ENCODE data around the gene MXRA7. TPM values are rescaled to one million over a fixed set of nuclear protein-coding genes. Genes with fewer than 3 reads are reported as not detected.

The MXRA7 gene
- total and polyA plus RNA-seq, 2 donors (not counting 1 experiment from before 2014, with no cell fraction given): 5.5 to 16.1 TPM

- ChIA-PET CTCF (no interaction called here), POLR2A (interaction anchor here (0.7 kb wide), 1 partner anchor 33 kb away, joined by 4 read pairs; no protein-coding TSS in a partner anchor)
- 100% methylated on average over 3 of the region's 3 CpGs for WGBS (ENCODE audit: insufficient coverage)
- TF ChIP-seq EZH2 (IDR thresholded peaks at IDR 0.05; ENCODE audit: borderline replicate concordance, insufficient read depth, low read depth, low read length, poor library complexity, severe bottlenecking): no peak
- Histone ChIP-seq H3K4me1 (ENCODE audit: control insufficient read depth in 2 of 2, insufficient read depth in 2 of 2, low read length in 2 of 2) (peaks cover 11 to 14% of the 10 kb centered on the region in 2 donors), H3K27ac (ENCODE audit: low read length in 2 of 2) (no peak overlapping the region), H3K36me3 (replicated peaks in 1 of 2; ENCODE audit: control extremely low read depth in 1 of 2, control insufficient read depth in 1 of 2, extremely low read depth in 1 of 2, insufficient read depth in 2 of 2, low read length in 1 of 2) (no peaks in the 10 kb centered on the region), H3K9ac (ENCODE audit: low read length) (no peak overlapping the region), H3K4me3 (ENCODE audit: control extremely low read depth in 1 of 5, extremely low read depth in 1 of 5, insufficient read depth in 1 of 5, low read depth in 2 of 5, low read length in 4 of 5) (no peak overlapping the region), H3K27me3 (replicated peaks in 1 of 4; ENCODE audit: control extremely low read depth in 1 of 4, control insufficient read depth in 3 of 4, insufficient read depth in 4 of 4, low read length in 3 of 4) (no peaks in the 10 kb centered on the region), H4K20me1 (ENCODE audit: control insufficient read depth, insufficient read depth, low read length, poor library complexity, severe bottlenecking) (no peaks in the 10 kb centered on the region), H2AFZ (ENCODE audit: insufficient read depth, low read depth, low read length, poor library complexity, severe bottlenecking) (no peak overlapping the region), H3K4me2 (replicated peaks; ENCODE audit: low read depth, low read length, poor library complexity, severe bottlenecking) (no peak overlapping the region), H3K79me2 (ENCODE audit: control insufficient read depth, insufficient read depth, low read length) (peaks cover 13% of the 10 kb centered on the region), H3K9me3 (ENCODE audit: control extremely low read depth in 1 of 3, control insufficient read depth in 2 of 3, insufficient read depth in 1 of 3, low read length in 2 of 3) (no peaks in the 10 kb centered on the region)
- ATAC-seq (ENCODE audit: low read depth) (no peak), DNase-seq (no peak)
- H3K27me3 Mint-ChIP-seq: no peaks in the 10 kb centered on the region
- H3K27ac Mint-ChIP-seq: no peak overlapping the region
- peaks cover 12% of the 10 kb centered on the region for H3K4me1 Mint-ChIP-seq
- H3K4me3 Mint-ChIP-seq: no peak overlapping the region
- H3K9me3 Mint-ChIP-seq (ENCODE audit: insufficient read depth): no peaks in the 10 kb centered on the region
- intact Hi-C loops (cut with micrococcal nuclease): no loop called here
Observed at GRCh38 chr17:76706817-76707216, 3.9 kb downstream of the MXRA7 start.

GRCh38 chr17:76704805-76705204 lies 6.0 kb downstream of the MXRA7 start:
- TF ChIP-seq EZH2 (IDR thresholded peaks at IDR 0.05; ENCODE audit: borderline replicate concordance, insufficient read depth, low read depth, low read length, poor library complexity, severe bottlenecking): no peak
- no peak for TF ChIP-seq CTCF (IDR thresholded peaks at IDR 0.05)
- no peak for ATAC-seq (ENCODE audit: low read depth)
- Histone ChIP-seq H3K4me1 (ENCODE audit: control insufficient read depth in 2 of 2, insufficient read depth in 2 of 2, low read length in 2 of 2) (peaks cover 3 to 4% of the 10 kb centered on the region in 2 donors), H2AFZ (ENCODE audit: insufficient read depth, low read depth, low read length, poor library complexity, severe bottlenecking) (no peak overlapping the region), H3K4me3 (ENCODE audit: control extremely low read depth in 1 of 5, extremely low read depth in 1 of 5, insufficient read depth in 1 of 5, low read depth in 2 of 5, low read length in 4 of 5) (no peak overlapping the region), H3K36me3 (replicated peaks in 1 of 2; ENCODE audit: control extremely low read depth in 1 of 2, control insufficient read depth in 1 of 2, extremely low read depth in 1 of 2, insufficient read depth in 2 of 2, low read length in 1 of 2) (no peaks in the 10 kb centered on the region), H3K27me3 (replicated peaks in 1 of 4; ENCODE audit: control extremely low read depth in 1 of 4, control insufficient read depth in 3 of 4, insufficient read depth in 4 of 4, low read length in 3 of 4) (no peaks in the 10 kb centered on the region), H3K27ac (ENCODE audit: low read length in 2 of 2) (no peak overlapping the region), H3K9me3 (ENCODE audit: control extremely low read depth in 1 of 3, control insufficient read depth in 2 of 3, insufficient read depth in 1 of 3, low read length in 2 of 3) (no peaks in the 10 kb centered on the region), H3K4me2 (replicated peaks; ENCODE audit: low read depth, low read length, poor library complexity, severe bottlenecking) (no peak overlapping the region), H3K79me2 (ENCODE audit: control insufficient read depth, insufficient read depth, low read length) (peaks cover 19% of the 10 kb centered on the region), H4K20me1 (ENCODE audit: control insufficient read depth, insufficient read depth, low read length, poor library complexity, severe bottlenecking) (no peaks in the 10 kb centered on the region), H3K9ac (ENCODE audit: low read length) (no peak overlapping the region)
- DNase-seq: no peak
- Mint-ChIP-seq H3K27me3 (no peaks in the 10 kb centered on the region), H3K27ac (no peak overlapping the region), H3K9me3 (ENCODE audit: insufficient read depth) (no peaks in the 10 kb centered on the region), H3K4me3 (no peak overlapping the region), H3K4me1 (peaks cover 5% of the 10 kb centered on the region)
- intact Hi-C loops (cut with micrococcal nuclease): no loop called here
- POLR2A ChIA-PET: no interaction called here
- CTCF ChIA-PET: interaction anchor here (5.5 kb wide), 1 partner anchor 10 kb away, joined by 25 read pairs; no protein-coding TSS in a partner anchor
- WGBS (ENCODE audit: insufficient coverage): 73% methylated on average over 2 of the region's 4 CpGs

Data from B cell (primary cell).